Loucy (cell line): ENCODE data around the gene EML1.

ENCODE experiments used
- CTCF ChIP-seq: fragments of 200-600 bp; sonication (generic); conservative IDR thresholded peaks from 2 replicates; pipeline ENCODE4 v1.5.1; 2014; ENCODE audit warnings: mild to moderate bottlenecking, antibody characterized with exemption, low read length
- EZH2phosphoT487 ChIP-seq: fragments of 200-600 bp; IDR thresholded peaks from 2 replicates; pipeline ENCODE4 v1.6.1; 2018; ENCODE audit warnings: antibody characterized with exemption, mild to moderate bottlenecking, moderate library complexity, borderline replicate concordance

- no peak for TF ChIP-seq CTCF
- TF ChIP-seq EZH2phosphoT487 = no peak
Observed at GRCh38 chr14:99820702-99821331, 27.6 kb downstream of the EML1 start.
